HG03571 (cell line): ENCODE results near the gene TUBB2A.
"Not testable (repeated sequence)": the region's sequence is repeated elsewhere in the genome, so short reads cannot be mapped to it uniquely, and the experiment has no call there.

ENCODE experiments used
- ATAC-seq: cut with Tn5 transposase; IDR thresholded peaks from one replicate; pipeline ENCODE4 v1.9.1; 2021; ENCODE audit not compliant: unreplicated experiment

Gene TUBB2A

GRCh38 chr6:3157131-3157933 lies at the start of gene TUBB2A:
TUBB2A (minus strand) TSS chr6:3157544; CDS start chr6:3157463, 81 bp downstream.
- peak; percentile 87 for ATAC-seq

- ATAC-seq, result no peak
Observed at GRCh38 chr6:3206339-3207015, 49.1 kb upstream of the TUBB2A start.

- ATAC-seq, result no peak
Observed at GRCh38 chr6:3205913-3206312, 48.6 kb upstream of the TUBB2A start.

GRCh38 chr6:3204921-3205320 lies 47.6 kb upstream of the TUBB2A start:
- no peak for ATAC-seq

GRCh38 chr6:3202999-3203696 lies 45.8 kb upstream of the TUBB2A start:
- no peak for ATAC-seq

- ATAC-seq, result no peak
Observed at GRCh38 chr6:3201388-3201787, 44.0 kb upstream of the TUBB2A start.

- ATAC-seq, result no peak
Observed at GRCh38 chr6:3200682-3201081, 43.3 kb upstream of the TUBB2A start.

- ATAC-seq, result no peak
Observed at GRCh38 chr6:3199382-3199781, 42.0 kb upstream of the TUBB2A start.

GRCh38 chr6:3197734-3198133 lies 40.4 kb upstream of the TUBB2A start:
- not testable (repeated sequence) for ATAC-seq

GRCh38 chr6:3196770-3197169 lies 39.4 kb upstream of the TUBB2A start:
- ATAC-seq, result no peak

- no peak for ATAC-seq
Observed at GRCh38 chr6:3195695-3196497, 38.6 kb upstream of the TUBB2A start.

GRCh38 chr6:3195420-3195694 lies 38.0 kb upstream of the TUBB2A start:
- no peak for ATAC-seq

- ATAC-seq, result no peak
Observed at GRCh38 chr6:3194535-3195419, 37.4 kb upstream of the TUBB2A start.

- no peak for ATAC-seq
Observed at GRCh38 chr6:3193102-3193849, 35.9 kb upstream of the TUBB2A start.

GRCh38 chr6:3190779-3191178 lies 33.4 kb upstream of the TUBB2A start:
- ATAC-seq, result no peak

GRCh38 chr6:3190056-3190455 lies 32.7 kb upstream of the TUBB2A start:
- no peak for ATAC-seq

GRCh38 chr6:3189192-3189591 lies 31.8 kb upstream of the TUBB2A start:
- ATAC-seq, result not testable (repeated sequence)

- ATAC-seq, result no peak
Observed at GRCh38 chr6:3188262-3188661, 30.9 kb upstream of the TUBB2A start.

GRCh38 chr6:3186974-3187382 lies 29.6 kb upstream of the TUBB2A start:
- no peak for ATAC-seq

GRCh38 chr6:3183066-3183465 lies 25.7 kb upstream of the TUBB2A start:
- ATAC-seq, result no peak
